SU-DHL-6 (cell line): Measurements from ENCODE around the gene ALX4.

Experiments
- EZH2phosphoT487 ChIP-seq: fragments of 200-600 bp; sonication (generic), shearing (Covaris generic); conservative IDR thresholded peaks from 2 replicates; pipeline ENCODE4 v1.6.1; 2018; ENCODE audit warnings: mild to moderate bottlenecking, antibody characterized with exemption, low read length, moderate library complexity, mixed read lengths
- TF ChIP-seq, protein P1 (sequence below): fragments of 200-600 bp; sonication (generic); IDR thresholded peaks from one replicate; pipeline ENCODE4 v1.5.1; 2017; ENCODE audit warnings: antibody characterized with exemption, mild to moderate bottlenecking, low read length, moderate library complexity; ENCODE audit not compliant: insufficient read depth, poor library complexity, severe bottlenecking

GRCh38 chr11:44286268-44286880 lies 23.6 kb downstream of the ALX4 start:
- TF ChIP-seq, protein P1, sequence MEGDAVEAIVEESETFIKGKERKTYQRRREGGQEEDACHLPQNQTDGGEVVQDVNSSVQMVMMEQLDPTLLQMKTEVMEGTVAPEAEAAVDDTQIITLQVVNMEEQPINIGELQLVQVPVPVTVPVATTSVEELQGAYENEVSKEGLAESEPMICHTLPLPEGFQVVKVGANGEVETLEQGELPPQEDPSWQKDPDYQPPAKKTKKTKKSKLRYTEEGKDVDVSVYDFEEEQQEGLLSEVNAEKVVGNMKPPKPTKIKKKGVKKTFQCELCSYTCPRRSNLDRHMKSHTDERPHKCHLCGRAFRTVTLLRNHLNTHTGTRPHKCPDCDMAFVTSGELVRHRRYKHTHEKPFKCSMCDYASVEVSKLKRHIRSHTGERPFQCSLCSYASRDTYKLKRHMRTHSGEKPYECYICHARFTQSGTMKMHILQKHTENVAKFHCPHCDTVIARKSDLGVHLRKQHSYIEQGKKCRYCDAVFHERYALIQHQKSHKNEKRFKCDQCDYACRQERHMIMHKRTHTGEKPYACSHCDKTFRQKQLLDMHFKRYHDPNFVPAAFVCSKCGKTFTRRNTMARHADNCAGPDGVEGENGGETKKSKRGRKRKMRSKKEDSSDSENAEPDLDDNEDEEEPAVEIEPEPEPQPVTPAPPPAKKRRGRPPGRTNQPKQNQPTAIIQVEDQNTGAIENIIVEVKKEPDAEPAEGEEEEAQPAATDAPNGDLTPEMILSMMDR = peak; percentile 85
- no peak for TF ChIP-seq EZH2phosphoT487
